Esophagus muscularis mucosa (tissue), 3 donors: ENCODE measurements around the gene ZNF592.

ENCODE experiments used
- POLR2A ChIP-seq: fragments of 450-650 bp; IDR thresholded peaks from one replicate; pipeline ENCODE4 v1.6.1; 2017; ENCODE audit warnings: antibody characterized with exemption, moderate library complexity, mild to moderate bottlenecking, low read depth
- POLR2AphosphoS5 ChIP-seq, 2 donors: sonication (generic); formaldehyde crosslinking; IDR thresholded peaks; one replicate each; pipeline ENCODE4 v1.6.1; 2017; ENCODE audit warnings: antibody characterized with exemption in 2 of 2
- TF ChIP-seq, protein P1 (sequence below), 3 experiments: fragments of 200-600 bp in 2 of 3; fragments of 450-650 bp in 1 of 3; sonication (generic) in 2 of 3; IDR thresholded peaks; one replicate each; pipeline ENCODE4 v1.5.1; 2017 to 2019; ENCODE audit warnings: antibody characterized with exemption in 3 of 3, mild to moderate bottlenecking in 2 of 3, moderate library complexity in 1 of 3

DNA sequence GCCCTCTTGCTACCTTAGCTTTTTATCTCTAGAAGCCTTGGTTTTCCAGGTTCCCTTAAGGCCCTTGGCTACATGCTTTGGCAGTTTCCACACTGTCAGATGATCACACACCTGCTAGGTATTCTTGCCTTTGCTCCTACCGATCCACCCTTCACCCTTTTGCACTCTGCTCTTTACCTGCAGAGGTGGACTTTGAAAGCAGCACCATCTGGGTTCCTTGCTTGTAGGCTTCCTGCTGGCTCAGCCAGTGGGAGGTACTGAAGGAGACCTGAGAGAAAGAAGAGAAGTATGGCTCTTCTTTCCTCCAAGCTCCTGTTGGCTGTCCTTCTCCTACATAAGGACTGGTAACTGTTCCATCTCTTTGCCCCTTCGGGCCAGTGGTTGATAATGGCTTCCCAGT is 7.3 kb upstream of the ZNF592 start:
- TF ChIP-seq, protein P1, sequence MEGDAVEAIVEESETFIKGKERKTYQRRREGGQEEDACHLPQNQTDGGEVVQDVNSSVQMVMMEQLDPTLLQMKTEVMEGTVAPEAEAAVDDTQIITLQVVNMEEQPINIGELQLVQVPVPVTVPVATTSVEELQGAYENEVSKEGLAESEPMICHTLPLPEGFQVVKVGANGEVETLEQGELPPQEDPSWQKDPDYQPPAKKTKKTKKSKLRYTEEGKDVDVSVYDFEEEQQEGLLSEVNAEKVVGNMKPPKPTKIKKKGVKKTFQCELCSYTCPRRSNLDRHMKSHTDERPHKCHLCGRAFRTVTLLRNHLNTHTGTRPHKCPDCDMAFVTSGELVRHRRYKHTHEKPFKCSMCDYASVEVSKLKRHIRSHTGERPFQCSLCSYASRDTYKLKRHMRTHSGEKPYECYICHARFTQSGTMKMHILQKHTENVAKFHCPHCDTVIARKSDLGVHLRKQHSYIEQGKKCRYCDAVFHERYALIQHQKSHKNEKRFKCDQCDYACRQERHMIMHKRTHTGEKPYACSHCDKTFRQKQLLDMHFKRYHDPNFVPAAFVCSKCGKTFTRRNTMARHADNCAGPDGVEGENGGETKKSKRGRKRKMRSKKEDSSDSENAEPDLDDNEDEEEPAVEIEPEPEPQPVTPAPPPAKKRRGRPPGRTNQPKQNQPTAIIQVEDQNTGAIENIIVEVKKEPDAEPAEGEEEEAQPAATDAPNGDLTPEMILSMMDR (IDR thresholded peaks at IDR 0.05) = no peak
- TF ChIP-seq POLR2AphosphoS5 (IDR thresholded peaks at IDR 0.05) (no peak), POLR2A (no peak)
